ENCODE data around the gene PEPD. TPM values are rescaled to one million over a fixed set of nuclear protein-coding genes. Genes with fewer than 3 reads are reported as not detected.

Gene PEPD
- total and polyA plus RNA-seq, 10 of the 15 experiments (the other 5 are each of a cell fraction or from before 2014, with no cell fraction given): 1.4 to 52.0 (median 20.2) TPM

- TF ChIP-seq ZBTB40 (IDR thresholded peaks at IDR 0.05; ENCODE audit: borderline replicate concordance) (no peak), BRCA1 (IDR thresholded peaks at IDR 0.05; ENCODE audit: low read depth, low read length) (no peak), RBBP5 (conservative IDR thresholded peaks at IDR 0.05) (no peak), ZNF384 (IDR thresholded peaks at IDR 0.05; ENCODE audit: borderline replicate concordance, low read depth, low read length) (no peak), PAX5 (IDR thresholded peaks at IDR 0.05; ENCODE audit: borderline replicate concordance, low read depth, low read length) (peak; percentile 97), MYB (IDR thresholded peaks at IDR 0.05; ENCODE audit: borderline replicate concordance, low read depth, low read length) (no peak), RFX5 (IDR thresholded peaks at IDR 0.05; ENCODE audit: low read depth, low read length) (no peak), USF2 (IDR thresholded peaks at IDR 0.05; ENCODE audit: borderline replicate concordance, low read depth, low read length) (no peak), HDGF (IDR thresholded peaks at IDR 0.05) (no peak), ELK1 (IDR thresholded peaks at IDR 0.05; ENCODE audit: low read depth, low read length) (no peak), HDAC6 (IDR thresholded peaks at IDR 0.05; ENCODE audit: unreplicated experiment) (no peak)
- TF ChIP-seq, protein P1, sequence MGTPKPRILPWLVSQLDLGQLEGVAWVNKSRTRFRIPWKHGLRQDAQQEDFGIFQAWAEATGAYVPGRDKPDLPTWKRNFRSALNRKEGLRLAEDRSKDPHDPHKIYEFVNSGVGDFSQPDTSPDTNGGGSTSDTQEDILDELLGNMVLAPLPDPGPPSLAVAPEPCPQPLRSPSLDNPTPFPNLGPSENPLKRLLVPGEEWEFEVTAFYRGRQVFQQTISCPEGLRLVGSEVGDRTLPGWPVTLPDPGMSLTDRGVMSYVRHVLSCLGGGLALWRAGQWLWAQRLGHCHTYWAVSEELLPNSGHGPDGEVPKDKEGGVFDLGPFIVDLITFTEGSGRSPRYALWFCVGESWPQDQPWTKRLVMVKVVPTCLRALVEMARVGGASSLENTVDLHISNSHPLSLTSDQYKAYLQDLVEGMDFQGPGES (IDR thresholded peaks at IDR 0.05): peak; percentile 76
- TF ChIP-seq, protein P2, sequence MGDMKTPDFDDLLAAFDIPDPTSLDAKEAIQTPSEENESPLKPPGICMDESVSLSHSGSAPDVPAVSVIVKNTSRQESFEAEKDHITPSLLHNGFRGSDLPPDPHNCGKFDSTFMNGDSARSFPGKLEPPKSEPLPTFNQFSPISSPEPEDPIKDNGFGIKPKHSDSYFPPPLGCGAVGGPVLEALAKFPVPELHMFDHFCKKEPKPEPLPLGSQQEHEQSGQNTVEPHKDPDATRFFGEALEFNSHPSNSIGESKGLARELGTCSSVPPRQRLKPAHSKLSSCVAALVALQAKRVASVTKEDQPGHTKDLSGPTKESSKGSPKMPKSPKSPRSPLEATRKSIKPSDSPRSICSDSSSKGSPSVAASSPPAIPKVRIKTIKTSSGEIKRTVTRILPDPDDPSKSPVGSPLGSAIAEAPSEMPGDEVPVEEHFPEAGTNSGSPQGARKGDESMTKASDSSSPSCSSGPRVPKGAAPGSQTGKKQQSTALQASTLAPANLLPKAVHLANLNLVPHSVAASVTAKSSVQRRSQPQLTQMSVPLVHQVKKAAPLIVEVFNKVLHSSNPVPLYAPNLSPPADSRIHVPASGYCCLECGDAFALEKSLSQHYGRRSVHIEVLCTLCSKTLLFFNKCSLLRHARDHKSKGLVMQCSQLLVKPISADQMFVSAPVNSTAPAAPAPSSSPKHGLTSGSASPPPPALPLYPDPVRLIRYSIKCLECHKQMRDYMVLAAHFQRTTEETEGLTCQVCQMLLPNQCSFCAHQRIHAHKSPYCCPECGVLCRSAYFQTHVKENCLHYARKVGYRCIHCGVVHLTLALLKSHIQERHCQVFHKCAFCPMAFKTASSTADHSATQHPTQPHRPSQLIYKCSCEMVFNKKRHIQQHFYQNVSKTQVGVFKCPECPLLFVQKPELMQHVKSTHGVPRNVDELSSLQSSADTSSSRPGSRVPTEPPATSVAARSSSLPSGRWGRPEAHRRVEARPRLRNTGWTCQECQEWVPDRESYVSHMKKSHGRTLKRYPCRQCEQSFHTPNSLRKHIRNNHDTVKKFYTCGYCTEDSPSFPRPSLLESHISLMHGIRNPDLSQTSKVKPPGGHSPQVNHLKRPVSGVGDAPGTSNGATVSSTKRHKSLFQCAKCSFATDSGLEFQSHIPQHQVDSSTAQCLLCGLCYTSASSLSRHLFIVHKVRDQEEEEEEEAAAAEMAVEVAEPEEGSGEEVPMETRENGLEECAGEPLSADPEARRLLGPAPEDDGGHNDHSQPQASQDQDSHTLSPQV (IDR thresholded peaks at IDR 0.05): no peak
Measured at GRCh38 chr19:33373453-33374235, 147.9 kb downstream of the PEPD start, which contains the start of gene CEBPG (continued).
